Naive thymus-derived CD4-positive, alpha-beta T cell (primary cell): ENCODE measurements around the gene LRIG3. TPM values are rescaled to one million over a fixed set of nuclear protein-coding genes. Genes with fewer than 3 reads are reported as not detected.
"Not testable (repeated sequence)": the region's sequence is repeated elsewhere in the genome, so short reads cannot be mapped to it uniquely, and the experiment has no call there.

ENCODE experiments used
- ATAC-seq: fragments of 150-1000 bp; cut with Tn5 transposase; 2 replicates; pipeline ENCODE4 v1.10.0; 2021; ENCODE audit warnings: mild to moderate bottlenecking, moderate library complexity
- CTCF ChIA-PET: fragments of 350-600 bp; sonication (Branson Sonifier 250); formaldehyde crosslinking; loops from one replicate; lab custom pipeline; 2021; ENCODE audit warnings: antibody characterized with exemption; lab: Charles Lee
- POLR2A ChIA-PET: fragments of 350-600 bp; sonication (Branson Sonifier 250); formaldehyde crosslinking; loops from one replicate; lab custom pipeline; 2021; ENCODE audit warnings: antibody characterized with exemption, inconsistent platforms; lab: Charles Lee
- DNase-seq, 9 donors: peaks; one replicate each; pipeline versions ENCODE4 v3.0.0 to v3.0.0-alpha.2; 2020 to 2022; ENCODE audit warnings: mixed read lengths in 1 of 9
- H3K27ac ChIP-seq: one replicate; pipeline ENCODE4 v1.7.0; 2013; ENCODE audit warnings: mild to moderate bottlenecking, low read depth, low read length, moderate library complexity
- H3K27me3 ChIP-seq, 2 donors: one replicate each; pipeline ENCODE4 v1.7.0; 2013; ENCODE audit warnings: low read length in 2 of 2, mild to moderate bottlenecking in 2 of 2, moderate library complexity in 2 of 2; ENCODE audit not compliant: control insufficient read depth in 2 of 2, insufficient read depth in 2 of 2
- H3K36me3 ChIP-seq, 3 experiments: 1 replicate in 2 of 3; 2 replicates in 1 of 3; pipeline ENCODE4 v1.7.0; 2013; ENCODE audit warnings: low read length in 3 of 3, mild to moderate bottlenecking in 3 of 3, moderate library complexity in 1 of 3; ENCODE audit not compliant: insufficient read depth in 3 of 3, control insufficient read depth in 2 of 3
- H3K4me1 ChIP-seq, 2 donors: one replicate each; pipeline ENCODE4 v1.7.0; 2013; ENCODE audit warnings: low read length in 2 of 2, mild to moderate bottlenecking in 2 of 2, moderate library complexity in 1 of 2; ENCODE audit not compliant: control insufficient read depth in 2 of 2, insufficient read depth in 2 of 2
- H3K4me3 ChIP-seq: 2 replicates; pipeline ENCODE4 v1.7.0; 2013; ENCODE audit warnings: mild to moderate bottlenecking, low read length
- H3K9me3 ChIP-seq, 3 experiments: 1 replicate in 2 of 3; 2 replicates in 1 of 3; pipeline ENCODE4 v1.7.0; 2013; ENCODE audit warnings: low read length in 3 of 3; ENCODE audit not compliant: control insufficient read depth in 2 of 3
- H3K27ac Mint-ChIP-seq, 9 donors: one replicate each; pipeline ENCODE4 v1.8.0; 2020 to 2022; ENCODE audit warnings: mixed read lengths in 9 of 9, mild to moderate bottlenecking in 8 of 9, moderate library complexity in 5 of 9, inconsistent platforms in 2 of 9
- H3K27me3 Mint-ChIP-seq, 5 donors: one replicate each; pipeline ENCODE4 v1.8.0; 2021 to 2022; ENCODE audit warnings: mixed read lengths in 5 of 5, mild to moderate bottlenecking in 1 of 5
- H3K36me3 Mint-ChIP-seq, 5 donors: one replicate each; pipeline ENCODE4 v1.8.0; 2020 to 2022; ENCODE audit warnings: mixed read lengths in 5 of 5, mild to moderate bottlenecking in 3 of 5, inconsistent platforms in 1 of 5
- H3K4me1 Mint-ChIP-seq, 7 donors: one replicate each; pipeline ENCODE4 v1.8.0; 2020 to 2022; ENCODE audit warnings: mixed read lengths in 7 of 7, mild to moderate bottlenecking in 3 of 7, inconsistent platforms in 1 of 7
- H3K4me3 Mint-ChIP-seq, 10 donors: one replicate each; pipeline ENCODE4 v1.8.0; 2020 to 2022; ENCODE audit warnings: mild to moderate bottlenecking in 10 of 10, mixed read lengths in 10 of 10, moderate library complexity in 6 of 10, inconsistent platforms in 2 of 10
- H3K9me3 Mint-ChIP-seq, 11 donors: one replicate each; pipeline ENCODE4 v1.8.0; 2020 to 2022; ENCODE audit warnings: mixed read lengths in 11 of 11, mild to moderate bottlenecking in 4 of 11, inconsistent platforms in 1 of 11, moderate library complexity in 1 of 11
- intact Hi-C, 2 donors: fragments of 100-400 bp; cut with micrococcal nuclease; formaldehyde crosslinking; loops; one replicate each; pipeline ENCODE4 v1.15.1; 2023
- polyA plus RNA-seq, 2 donors: library from polyadenylated mRNA; unstranded; fragments of 300-500 nt; fragmentation: Illumina TruSeq; gene quantifications; one replicate each; pipeline ENCODE4 v1.2.3, GENCODE V29; 2021
- total RNA-seq, 6 experiments: library from RNA in 5 of 6; stranded (reverse) in 5 of 6; gene quantifications; 1 replicate in 5 of 6; 2 replicates in 1 of 6; pipeline ENCODE4 v1.2.3 and lab custom pipeline; 2021 to 2026

LRIG3 gene
- total and polyA plus RNA-seq, 7 experiments from 2014 or later: 0.24 TPM; not detected in 6

DNA sequence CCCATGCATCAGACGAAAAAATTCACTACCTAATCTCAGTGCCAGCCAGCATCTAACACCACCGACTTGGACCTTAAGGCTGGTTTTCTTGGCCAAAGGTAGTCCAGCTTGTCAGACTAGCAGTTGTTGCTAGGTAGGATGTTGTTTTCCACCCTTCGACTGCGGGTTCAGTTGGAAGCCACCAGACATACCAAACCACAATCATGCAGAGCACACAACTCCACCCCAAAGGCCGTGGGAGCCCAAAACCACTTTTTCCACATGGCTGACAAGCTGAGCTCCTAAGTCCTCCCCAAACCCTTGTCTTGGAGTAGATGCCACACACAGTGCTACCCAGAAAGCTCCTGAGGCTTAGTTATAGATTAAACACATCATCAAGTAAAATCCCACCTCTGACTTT, 46.8 kb downstream of the LRIG3 start:
- intact Hi-C loops: no loop called here
- no peak overlapping the region for H3K27ac ChIP-seq
- ATAC-seq: no peak
- no peak overlapping the region for H3K4me3 ChIP-seq
- H3K9me3 ChIP-seq: no peaks in the 10 kb centered on the region
- no peaks in the 10 kb centered on the region for H3K4me1 Mint-ChIP-seq
- ChIA-PET POLR2A (no interaction called here), CTCF (interaction anchor here (0.8 kb wide), 1 partner anchor 168 kb away, joined by 3 read pairs; no protein-coding TSS in a partner anchor)
- no peaks in the 10 kb centered on the region for H3K27me3 Mint-ChIP-seq
- H3K27ac Mint-ChIP-seq: no peak overlapping the region
- H3K4me3 Mint-ChIP-seq: no peak overlapping the region
- peaks cover 0 to 7% (median 0%) of the 10 kb centered on the region in 11 donors for H3K9me3 Mint-ChIP-seq
- no peaks in the 10 kb centered on the region for H3K36me3 Mint-ChIP-seq
- no peaks in the 10 kb centered on the region for H3K27me3 ChIP-seq
- H3K4me1 ChIP-seq: no peaks in the 10 kb centered on the region
- H3K36me3 ChIP-seq: no peaks in the 10 kb centered on the region
- no peak for DNase-seq

DNA sequence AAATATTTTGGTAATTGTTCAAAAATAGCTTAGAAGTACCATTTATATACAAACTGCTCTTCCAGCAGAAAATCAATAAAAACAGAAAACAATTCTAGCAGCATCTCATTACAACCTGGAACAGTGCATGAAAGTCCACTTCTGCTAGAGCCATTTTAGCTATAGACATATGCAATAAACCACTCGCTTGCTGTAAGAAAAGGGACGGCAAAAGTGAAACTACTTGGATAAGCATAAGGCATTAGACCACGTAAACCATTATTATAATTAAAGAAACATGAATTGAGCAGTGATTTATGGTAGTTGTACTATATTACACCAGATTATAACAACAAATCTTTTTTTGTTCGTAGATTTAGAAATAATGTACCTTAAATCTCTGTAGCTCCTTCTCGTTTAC, 48.7 kb downstream of the LRIG3 start:
- ATAC-seq: no peak

DNA sequence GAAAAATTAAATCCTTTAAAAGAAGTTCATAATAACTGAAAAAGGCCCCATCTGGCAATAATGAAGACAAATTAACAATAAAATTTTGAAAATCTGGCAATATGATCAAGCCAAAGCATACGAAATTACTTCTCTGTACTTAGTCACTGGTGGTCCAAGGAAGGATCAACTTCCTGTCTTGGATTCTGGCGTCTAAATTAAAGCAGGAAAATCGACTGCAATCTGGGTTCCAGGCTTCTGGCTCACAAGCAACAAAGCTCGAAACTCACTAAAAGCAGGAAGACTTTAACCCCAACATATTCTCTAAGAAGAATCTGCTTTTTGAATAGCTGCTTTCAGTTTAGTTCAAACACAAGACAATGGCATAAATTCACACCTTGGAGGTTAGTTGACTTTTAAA, 49.7 kb downstream of the LRIG3 start:
- Mint-ChIP-seq H3K36me3 (no peaks in the 10 kb centered on the region), H3K4me1 (no peaks in the 10 kb centered on the region), H3K27ac (no peak overlapping the region), H3K27me3 (no peaks in the 10 kb centered on the region), H3K9me3 (peaks cover 0 to 5% (median 0%) of the 10 kb centered on the region in 11 donors), H3K4me3 (no peak overlapping the region)
- H3K27me3 ChIP-seq: no peaks in the 10 kb centered on the region
- no peak overlapping the region for H3K4me3 ChIP-seq
- DNase-seq (no peak), ATAC-seq (no peak)
- H3K36me3 ChIP-seq: no peaks in the 10 kb centered on the region
- intact Hi-C loops: no loop called here
- CTCF ChIA-PET: no interaction called here
- H3K27ac ChIP-seq: no peak overlapping the region
- POLR2A ChIA-PET: no interaction called here
- H3K9me3 ChIP-seq: no peaks in the 10 kb centered on the region
- H3K4me1 ChIP-seq: no peaks in the 10 kb centered on the region

More for the DNA sequence above, 48.7 kb downstream of the LRIG3 start:
- H3K27me3 Mint-ChIP-seq: no peaks in the 10 kb centered on the region
- H3K4me3 Mint-ChIP-seq: no peak overlapping the region
- H3K4me1 Mint-ChIP-seq: no peaks in the 10 kb centered on the region
- peaks cover 0 to 5% (median 0%) of the 10 kb centered on the region in 11 donors for H3K9me3 Mint-ChIP-seq
- Histone ChIP-seq H3K27me3 (no peaks in the 10 kb centered on the region), H3K27ac (no peak overlapping the region), H3K9me3 (no peaks in the 10 kb centered on the region), H3K4me1 (no peaks in the 10 kb centered on the region), H3K4me3 (no peak overlapping the region), H3K36me3 (no peaks in the 10 kb centered on the region)
- ChIA-PET CTCF (no interaction called here), POLR2A (no interaction called here)
- intact Hi-C loops: no loop called here
- H3K36me3 Mint-ChIP-seq: no peaks in the 10 kb centered on the region
- no peak for DNase-seq
- H3K27ac Mint-ChIP-seq: no peak overlapping the region

DNA sequence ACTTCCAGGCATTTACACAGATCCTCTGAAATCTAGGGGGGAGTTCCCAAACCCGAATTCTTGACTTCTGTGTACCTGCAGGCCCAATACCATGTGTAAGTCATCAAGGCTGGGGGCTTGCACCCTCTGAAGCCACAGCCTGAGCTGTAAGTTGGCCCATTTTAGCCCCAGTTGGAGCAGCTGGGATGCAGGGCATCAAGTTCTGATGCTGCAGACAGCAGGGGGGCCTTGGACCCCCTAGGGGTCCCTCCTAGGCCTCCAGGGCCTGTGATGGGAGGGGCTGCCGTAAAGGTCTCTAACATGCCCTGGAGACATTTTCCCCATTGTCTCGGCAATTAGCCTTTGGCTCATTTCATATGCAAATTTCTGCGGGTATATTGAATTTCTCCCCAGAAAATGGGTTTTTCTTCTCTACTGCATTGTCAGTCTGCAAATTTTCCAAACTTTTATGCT, 59.5 kb downstream of the LRIG3 start:
- no peaks in the 10 kb centered on the region for H3K27me3 Mint-ChIP-seq
- H3K4me3 ChIP-seq: no peak overlapping the region
- DNase-seq (no peak), ATAC-seq (no peak)
- POLR2A ChIA-PET: no interaction called here
- H3K27me3 ChIP-seq: no peaks in the 10 kb centered on the region
- H3K4me3 Mint-ChIP-seq: no peak overlapping the region
- no peaks in the 10 kb centered on the region for H3K36me3 ChIP-seq
- H3K9me3 ChIP-seq: no peaks in the 10 kb centered on the region
- intact Hi-C loops: no loop called here
- H3K4me1 ChIP-seq: no peaks in the 10 kb centered on the region
- no peaks in the 10 kb centered on the region for H3K4me1 Mint-ChIP-seq
- H3K27ac ChIP-seq: no peak overlapping the region
- H3K36me3 Mint-ChIP-seq: no peaks in the 10 kb centered on the region
- CTCF ChIA-PET: no interaction called here
- no peak overlapping the region for H3K27ac Mint-ChIP-seq
- H3K9me3 Mint-ChIP-seq: peaks cover 0 to 5% (median 2%) of the 10 kb centered on the region in 11 donors

DNA sequence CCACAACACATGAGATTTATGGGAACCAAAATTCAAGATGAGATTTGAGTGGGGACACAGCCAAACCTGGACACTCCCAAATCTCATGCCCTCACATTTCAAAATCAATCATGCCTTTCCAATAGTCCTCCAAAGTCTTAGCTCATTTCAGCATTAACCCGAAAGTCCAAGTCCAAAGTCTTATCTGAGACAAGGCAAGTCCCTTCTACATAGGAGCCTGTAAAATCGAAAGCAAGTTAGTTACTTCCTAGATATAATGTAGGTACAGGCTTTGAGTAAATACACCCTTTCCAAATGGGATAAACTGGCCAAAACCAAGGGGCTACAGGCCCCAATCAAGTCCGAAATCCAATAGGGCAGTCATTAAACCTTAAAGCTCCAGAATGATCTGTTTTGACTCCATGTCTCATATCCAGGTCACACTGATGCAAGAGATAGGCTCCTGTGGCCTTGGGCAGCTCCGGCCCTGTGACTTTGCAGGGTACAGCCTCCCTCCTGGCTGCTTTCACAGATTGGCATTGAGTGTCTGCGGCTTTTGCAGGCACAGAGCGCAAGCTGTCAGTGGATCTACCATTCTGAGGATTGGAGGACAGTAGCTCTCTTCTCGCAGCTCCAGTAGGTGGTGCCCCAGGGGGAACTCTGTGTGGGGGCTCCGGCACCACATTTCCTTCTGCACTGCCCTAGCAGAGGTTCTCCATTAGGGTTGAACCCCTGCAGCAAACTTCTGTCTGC, 60.1 kb downstream of the LRIG3 start:
- H3K36me3 Mint-ChIP-seq: no peaks in the 10 kb centered on the region
- H3K9me3 ChIP-seq: no peaks in the 10 kb centered on the region
- DNase-seq (no peak), ATAC-seq (no peak)
- CTCF ChIA-PET: no interaction called here
- H3K4me3 ChIP-seq: no peak overlapping the region
- H3K4me3 Mint-ChIP-seq: no peak overlapping the region
- H3K27ac Mint-ChIP-seq: no peak overlapping the region
- H3K4me1 ChIP-seq: no peaks in the 10 kb centered on the region
- no peaks in the 10 kb centered on the region for H3K36me3 ChIP-seq
- H3K27me3 Mint-ChIP-seq: no peaks in the 10 kb centered on the region
- H3K27me3 ChIP-seq: no peaks in the 10 kb centered on the region
- H3K27ac ChIP-seq: no peak overlapping the region
- no peaks in the 10 kb centered on the region for H3K4me1 Mint-ChIP-seq
- POLR2A ChIA-PET: no interaction called here
- intact Hi-C loops: no loop called here
- H3K9me3 Mint-ChIP-seq: peaks cover 0 to 5% (median 2%) of the 10 kb centered on the region in 11 donors

DNA sequence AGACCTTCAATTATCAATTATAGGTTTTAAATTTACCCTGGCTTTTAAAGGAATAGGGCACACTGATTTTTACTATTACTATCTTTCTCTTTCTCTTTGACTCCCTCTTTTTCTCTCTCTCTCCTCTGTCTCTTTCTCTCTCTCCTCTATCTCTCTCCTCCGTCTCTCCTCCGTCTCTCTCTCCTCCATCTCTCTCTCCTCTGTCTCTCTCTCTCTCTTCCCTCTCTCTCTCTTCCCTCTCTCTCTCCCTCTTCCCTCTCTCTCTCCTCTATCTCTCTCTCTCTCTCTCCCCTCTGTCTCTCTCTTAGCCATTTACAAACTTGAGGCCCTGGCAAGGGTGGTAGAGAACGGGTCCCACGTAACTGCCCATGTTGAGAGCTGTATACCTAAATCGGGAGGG, 62.3 kb downstream of the LRIG3 start:
- Mint-ChIP-seq H3K27me3 (no peaks in the 10 kb centered on the region), H3K36me3 (no peaks in the 10 kb centered on the region), H3K9me3 (peaks cover 0 to 9% (median 5%) of the 10 kb centered on the region in 11 donors), H3K4me1 (no peaks in the 10 kb centered on the region), H3K27ac (no peak overlapping the region), H3K4me3 (no peak overlapping the region)
- Histone ChIP-seq H3K27ac (no peak overlapping the region), H3K9me3 (no peaks in the 10 kb centered on the region), H3K27me3 (no peaks in the 10 kb centered on the region), H3K36me3 (no peaks in the 10 kb centered on the region), H3K4me3 (no peak overlapping the region), H3K4me1 (no peaks in the 10 kb centered on the region)
- intact Hi-C loops: no loop called here
- no peak for ATAC-seq
- no peak for DNase-seq
- POLR2A ChIA-PET: no interaction called here
- CTCF ChIA-PET: no interaction called here

DNA sequence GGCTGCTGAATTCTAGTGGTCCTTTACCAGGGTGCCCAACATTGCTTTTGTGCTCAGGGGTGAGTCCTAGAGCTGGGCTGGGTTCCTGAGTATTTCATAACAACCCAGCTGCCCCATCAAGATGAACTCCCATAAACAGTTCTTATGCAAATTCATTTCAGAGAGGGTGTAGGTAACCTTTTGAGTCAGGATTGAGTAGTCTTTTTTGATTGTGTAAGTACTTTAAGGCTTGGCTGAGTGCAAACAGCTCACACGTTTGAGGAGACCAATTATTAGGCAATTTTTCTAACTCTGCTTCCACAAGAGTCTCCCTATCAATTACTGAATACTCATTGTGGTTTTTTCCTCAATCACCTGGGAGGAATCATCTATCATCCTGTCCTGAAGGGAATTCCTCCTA, 63.1 kb downstream of the LRIG3 start:
- peaks cover 0 to 10% (median 6%) of the 10 kb centered on the region in 11 donors for H3K9me3 Mint-ChIP-seq
- ATAC-seq, H3K4me3 Mint-ChIP-seq, CTCF ChIA-PET, H3K27ac ChIP-seq, H3K36me3 ChIP-seq, H3K27ac Mint-ChIP-seq, intact Hi-C loops, H3K9me3 ChIP-seq, H3K4me1 Mint-ChIP-seq, H3K4me3 ChIP-seq, POLR2A ChIA-PET, H3K4me1 ChIP-seq, H3K36me3 Mint-ChIP-seq, H3K27me3 Mint-ChIP-seq, DNase-seq, H3K27me3 ChIP-seq: not testable (repeated sequence)
